Measurements from ENCODE around the gene GAK. TPM values are rescaled to one million over a fixed set of nuclear protein-coding genes. Genes with fewer than 3 reads are reported as not detected.

GAK gene
- total RNA-seq, 1 donor from 2014 or later: 27.6 TPM

DNA sequence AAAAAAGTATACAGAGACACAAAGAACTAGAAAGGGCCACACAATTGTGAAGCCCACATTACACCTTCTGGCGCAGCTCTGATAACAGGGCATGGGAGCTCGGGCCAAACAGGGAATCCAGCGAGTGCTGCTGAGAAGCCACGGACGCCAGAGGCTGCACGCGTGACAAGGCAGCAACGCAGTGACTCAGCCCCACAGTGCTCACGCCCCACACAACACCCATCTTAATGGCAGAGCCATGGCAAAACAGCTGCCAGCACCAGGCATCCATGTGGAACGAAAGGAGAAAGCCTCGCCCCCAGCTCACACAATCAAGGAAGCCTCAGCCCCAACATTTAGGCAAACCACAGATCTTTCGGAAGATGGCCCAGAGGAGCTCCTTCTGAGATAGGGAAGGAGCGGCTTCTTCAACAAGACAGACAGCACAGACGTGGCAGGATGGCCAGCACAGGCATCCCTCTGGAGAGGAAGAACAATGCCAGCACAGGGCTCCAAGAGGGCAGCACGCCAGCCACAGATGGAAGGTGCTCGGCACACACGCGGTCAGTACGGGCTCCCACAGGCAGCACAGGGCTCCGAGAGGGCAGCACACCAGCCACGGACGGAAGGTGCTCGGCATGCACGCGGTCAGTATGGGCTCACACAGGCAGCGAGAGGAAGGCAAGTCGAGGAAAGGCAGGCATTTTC is 33.1 kb downstream of the GAK start:
- no peak overlapping the region for H3K9ac ChIP-seq
- Mint-ChIP-seq H3K4me1 (no peaks in the 10 kb centered on the region), H3K36me3 (peaks cover 13% of the 10 kb centered on the region), H3K9me3 (no peaks in the 10 kb centered on the region), H3K4me3 (no peak overlapping the region), H3K27me3 (ENCODE audit: insufficient read depth, low read depth) (peaks cover 3% of the 10 kb centered on the region), H3K27ac (peak overlapping the region; percentile 4)
- no peak for DNase-seq (ENCODE audit: low spot score)
- H3K27ac ChIP-seq: no peak overlapping the region
- no peaks in the 10 kb centered on the region for H3K27me3 ChIP-seq
- TF ChIP-seq EZH2 (IDR thresholded peaks at IDR 0.05) (no peak), EZH2phosphoT487 (IDR thresholded peaks at IDR 0.05) (no peak)
- TF ChIP-seq, protein P1, sequence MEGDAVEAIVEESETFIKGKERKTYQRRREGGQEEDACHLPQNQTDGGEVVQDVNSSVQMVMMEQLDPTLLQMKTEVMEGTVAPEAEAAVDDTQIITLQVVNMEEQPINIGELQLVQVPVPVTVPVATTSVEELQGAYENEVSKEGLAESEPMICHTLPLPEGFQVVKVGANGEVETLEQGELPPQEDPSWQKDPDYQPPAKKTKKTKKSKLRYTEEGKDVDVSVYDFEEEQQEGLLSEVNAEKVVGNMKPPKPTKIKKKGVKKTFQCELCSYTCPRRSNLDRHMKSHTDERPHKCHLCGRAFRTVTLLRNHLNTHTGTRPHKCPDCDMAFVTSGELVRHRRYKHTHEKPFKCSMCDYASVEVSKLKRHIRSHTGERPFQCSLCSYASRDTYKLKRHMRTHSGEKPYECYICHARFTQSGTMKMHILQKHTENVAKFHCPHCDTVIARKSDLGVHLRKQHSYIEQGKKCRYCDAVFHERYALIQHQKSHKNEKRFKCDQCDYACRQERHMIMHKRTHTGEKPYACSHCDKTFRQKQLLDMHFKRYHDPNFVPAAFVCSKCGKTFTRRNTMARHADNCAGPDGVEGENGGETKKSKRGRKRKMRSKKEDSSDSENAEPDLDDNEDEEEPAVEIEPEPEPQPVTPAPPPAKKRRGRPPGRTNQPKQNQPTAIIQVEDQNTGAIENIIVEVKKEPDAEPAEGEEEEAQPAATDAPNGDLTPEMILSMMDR (IDR thresholded peaks at IDR 0.05): no peak
- no peaks in the 10 kb centered on the region for H3K79me2 ChIP-seq (ENCODE audit: low read depth)
- H3K4me3 ChIP-seq: no peak overlapping the region
- H3K36me3 ChIP-seq: no peaks in the 10 kb centered on the region
- no peaks in the 10 kb centered on the region for H3K4me1 ChIP-seq
- no peaks in the 10 kb centered on the region for H4K20me1 ChIP-seq (ENCODE audit: low read depth)
- H2AFZ ChIP-seq (replicated peaks): no peak overlapping the region
- H3K9me3 ChIP-seq (ENCODE audit: low read depth): no peaks in the 10 kb centered on the region
- H3F3A ChIP-seq (ENCODE audit: low read depth): no peaks in the 10 kb centered on the region
- no peak overlapping the region for H3K4me2 ChIP-seq

DNA sequence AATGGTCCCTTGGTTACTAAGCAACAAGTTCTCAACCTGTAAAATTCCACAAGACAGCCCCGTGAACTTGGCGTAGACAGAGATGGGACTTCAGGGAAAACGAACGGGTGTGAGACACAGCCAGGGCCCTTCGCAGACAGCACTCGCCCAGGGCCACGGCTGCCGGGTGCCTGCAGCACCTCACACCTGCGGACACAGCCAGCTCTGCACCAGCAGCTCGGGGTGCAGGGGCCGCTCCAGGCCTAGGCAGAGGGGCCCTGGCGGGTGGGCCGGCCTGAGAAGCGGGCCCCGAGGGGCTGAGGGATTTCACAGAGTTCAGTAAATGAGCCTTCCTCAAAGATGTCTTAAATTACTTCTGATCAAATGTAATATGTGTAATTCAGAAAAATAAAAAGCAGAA is 34.0 kb downstream of the GAK start:
- DNase-seq (ENCODE audit: low spot score): no peak
- Mint-ChIP-seq H3K36me3 (peaks cover 13% of the 10 kb centered on the region), H3K27me3 (ENCODE audit: insufficient read depth, low read depth) (peaks cover 3% of the 10 kb centered on the region), H3K4me3 (no peak overlapping the region), H3K9me3 (no peaks in the 10 kb centered on the region), H3K4me1 (no peaks in the 10 kb centered on the region), H3K27ac (no peak overlapping the region)
- TF ChIP-seq, protein P1 (IDR thresholded peaks at IDR 0.05): no peak
- no peak for TF ChIP-seq EZH2phosphoT487 (IDR thresholded peaks at IDR 0.05)
- TF ChIP-seq EZH2 (IDR thresholded peaks at IDR 0.05): no peak
- no peak overlapping the region for H3K9ac ChIP-seq
- H3K4me1 ChIP-seq: no peaks in the 10 kb centered on the region
- H3K36me3 ChIP-seq: no peaks in the 10 kb centered on the region
- H3K9me3 ChIP-seq (ENCODE audit: low read depth): no peaks in the 10 kb centered on the region
- no peaks in the 10 kb centered on the region for H4K20me1 ChIP-seq (ENCODE audit: low read depth)
- no peaks in the 10 kb centered on the region for H3F3A ChIP-seq (ENCODE audit: low read depth)
- H3K4me3 ChIP-seq: no peak overlapping the region
- no peaks in the 10 kb centered on the region for H3K79me2 ChIP-seq (ENCODE audit: low read depth)
- no peak overlapping the region for H2AFZ ChIP-seq (replicated peaks)
- no peak overlapping the region for H3K4me2 ChIP-seq
- no peaks in the 10 kb centered on the region for H3K27me3 ChIP-seq
- H3K27ac ChIP-seq: no peak overlapping the region

DNA sequence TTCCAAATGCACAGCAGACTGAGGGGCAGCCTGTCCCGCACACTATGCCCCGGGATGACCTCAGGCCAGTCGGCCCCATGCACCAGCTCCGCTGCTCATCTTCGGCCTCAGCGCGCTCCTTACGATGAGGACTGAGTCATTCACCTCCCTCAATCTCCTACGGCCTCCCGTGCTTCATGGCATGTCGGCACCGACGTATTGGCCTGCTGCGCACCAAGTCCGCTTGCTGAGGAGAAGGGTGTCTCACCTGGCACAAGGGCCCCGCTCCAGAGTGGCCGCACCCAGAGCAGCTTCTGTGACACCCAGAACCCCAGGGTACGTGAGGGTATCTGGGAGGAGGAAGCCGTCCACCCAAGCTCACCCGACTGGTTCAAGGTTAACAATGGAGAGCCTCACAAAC is 35.5 kb downstream of the GAK start:
- H3K79me2 ChIP-seq (ENCODE audit: low read depth): no peaks in the 10 kb centered on the region
- H3K9ac ChIP-seq: no peak overlapping the region
- Mint-ChIP-seq H3K27ac (no peak overlapping the region), H3K36me3 (peaks cover 8% of the 10 kb centered on the region), H3K4me1 (no peaks in the 10 kb centered on the region), H3K4me3 (no peak overlapping the region), H3K9me3 (no peaks in the 10 kb centered on the region), H3K27me3 (ENCODE audit: insufficient read depth, low read depth) (peaks cover 3% of the 10 kb centered on the region)
- no peaks in the 10 kb centered on the region for H3K36me3 ChIP-seq
- no peaks in the 10 kb centered on the region for H3K4me1 ChIP-seq
- DNase-seq (ENCODE audit: low spot score): no peak
- H3F3A ChIP-seq (ENCODE audit: low read depth): no peaks in the 10 kb centered on the region
- TF ChIP-seq EZH2phosphoT487 (IDR thresholded peaks at IDR 0.05): no peak
- TF ChIP-seq, protein P1 (IDR thresholded peaks at IDR 0.05): no peak
- no peak for TF ChIP-seq EZH2 (IDR thresholded peaks at IDR 0.05)
- H2AFZ ChIP-seq (replicated peaks): no peak overlapping the region
- H4K20me1 ChIP-seq (ENCODE audit: low read depth): no peaks in the 10 kb centered on the region
- H3K9me3 ChIP-seq (ENCODE audit: low read depth): no peaks in the 10 kb centered on the region
- no peak overlapping the region for H3K27ac ChIP-seq
- H3K27me3 ChIP-seq: no peaks in the 10 kb centered on the region
- no peak overlapping the region for H3K4me2 ChIP-seq
- no peak overlapping the region for H3K4me3 ChIP-seq
